ENCODE data around the gene PRLH. TPM values are rescaled to one million over a fixed set of nuclear protein-coding genes. Genes with fewer than 3 reads are reported as not detected.
A peak's percentile ranks its signal among the peaks of the same experiment; 100 is the strongest.

PRLH gene
- total and polyA plus RNA-seq, 2 of the 13 experiments (the other 11 are each of a cell fraction or from before 2014, with no cell fraction given), result not detected

DNA sequence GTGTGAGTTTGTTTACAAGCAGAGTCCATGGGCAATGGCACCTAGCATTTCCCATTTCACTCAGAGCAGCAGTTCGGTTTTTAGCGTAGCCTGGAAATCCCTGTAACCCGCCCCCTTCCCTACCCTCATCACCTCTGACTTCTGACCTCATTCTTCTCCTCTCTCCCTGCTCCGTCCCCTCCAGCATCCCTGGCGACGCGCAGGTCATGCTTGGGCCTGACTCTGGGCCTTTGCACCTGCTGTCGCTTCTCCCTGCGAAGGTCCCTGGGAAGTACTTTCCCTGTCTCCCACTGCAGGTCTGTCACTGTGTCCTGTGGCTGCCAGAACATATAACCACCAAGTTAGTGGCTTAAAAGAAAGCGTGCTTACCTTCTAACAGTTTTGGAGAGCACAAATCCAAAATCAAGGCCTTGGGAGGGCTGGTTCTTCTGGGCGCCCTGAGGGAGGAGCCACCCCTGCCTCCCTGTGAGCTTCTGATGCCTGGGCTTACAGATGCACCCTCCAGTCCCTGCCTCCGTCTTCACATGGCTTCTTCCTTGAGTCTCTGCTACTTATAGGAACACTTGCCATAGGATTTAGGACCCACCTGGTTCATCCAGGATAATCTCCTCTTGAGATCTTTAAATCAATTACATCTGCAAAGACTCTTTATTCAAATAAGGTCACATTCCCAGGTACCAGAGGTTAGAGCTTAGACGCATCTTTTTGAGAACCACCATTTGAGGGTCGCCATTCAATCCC is 32.3 kb downstream of the PRLH start (continued):
- TF ChIP-seq, protein P1, sequence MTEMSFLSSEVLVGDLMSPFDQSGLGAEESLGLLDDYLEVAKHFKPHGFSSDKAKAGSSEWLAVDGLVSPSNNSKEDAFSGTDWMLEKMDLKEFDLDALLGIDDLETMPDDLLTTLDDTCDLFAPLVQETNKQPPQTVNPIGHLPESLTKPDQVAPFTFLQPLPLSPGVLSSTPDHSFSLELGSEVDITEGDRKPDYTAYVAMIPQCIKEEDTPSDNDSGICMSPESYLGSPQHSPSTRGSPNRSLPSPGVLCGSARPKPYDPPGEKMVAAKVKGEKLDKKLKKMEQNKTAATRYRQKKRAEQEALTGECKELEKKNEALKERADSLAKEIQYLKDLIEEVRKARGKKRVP (CRISPR knock-in tag; IDR thresholded peaks at IDR 0.05), result no peak
- TF ChIP-seq ELK4 (CRISPR knock-in tag; IDR thresholded peaks at IDR 0.05; ENCODE audit: borderline replicate concordance), result no peak
- TF ChIP-seq RCOR2 (CRISPR knock-in tag; IDR thresholded peaks at IDR 0.05), result no peak
- TF ChIP-seq ZNF121 (CRISPR knock-in tag; IDR thresholded peaks at IDR 0.05), result no peak
- no peak for TF ChIP-seq SMARCC2 (IDR thresholded peaks at IDR 0.05)
- no peak for TF ChIP-seq PAX8 (CRISPR knock-in tag; IDR thresholded peaks at IDR 0.05; ENCODE audit: borderline replicate concordance)
- TF ChIP-seq KDM1A (CRISPR knock-in tag; IDR thresholded peaks at IDR 0.05), result peak; percentile 63; the same call in 1 of the 2 replicates
- no peak for TF ChIP-seq ZNF850 (CRISPR knock-in tag; conservative IDR thresholded peaks at IDR 0.05)
- TF ChIP-seq BORCS8-MEF2B (CRISPR knock-in tag; IDR thresholded peaks at IDR 0.05), result 0 out of 2 replicates have a peak, but pooled peaks have one; percentile 24
- TF ChIP-seq ZNF354B (CRISPR knock-in tag; IDR thresholded peaks at IDR 0.05), result no peak
- no peak for TF ChIP-seq PPARG (CRISPR knock-in tag; conservative IDR thresholded peaks at IDR 0.05)
- 0 out of 2 replicates have a peak, but pooled peaks have one; percentile 41 for TF ChIP-seq MAX (IDR thresholded peaks at IDR 0.05)
- no peak for TF ChIP-seq ZSCAN29 (CRISPR knock-in tag; conservative IDR thresholded peaks at IDR 0.05)
- no peak for TF ChIP-seq ZFP1 (CRISPR knock-in tag; IDR thresholded peaks at IDR 0.05)
- no peak for TF ChIP-seq ZNF615 (CRISPR knock-in tag; IDR thresholded peaks at IDR 0.05; ENCODE audit: borderline replicate concordance)
- TF ChIP-seq ZNF282 (IDR thresholded peaks at IDR 0.05; ENCODE audit: partially characterized antibody), result no peak
- TF ChIP-seq CREB1 (IDR thresholded peaks at IDR 0.05), result no peak
- TF ChIP-seq CREB1 (CRISPR knock-in tag; IDR thresholded peaks at IDR 0.05), result no peak
- TF ChIP-seq IRF9 (CRISPR knock-in tag; IDR thresholded peaks at IDR 0.05; ENCODE audit: borderline replicate concordance), result no peak
- TF ChIP-seq ZNF687 (CRISPR knock-in tag; IDR thresholded peaks at IDR 0.05), result peak; percentile 86
- TF ChIP-seq MEIS2 (CRISPR knock-in tag; IDR thresholded peaks at IDR 0.05), result no peak
- TF ChIP-seq ZNF720 (CRISPR knock-in tag; IDR thresholded peaks at IDR 0.05), result no peak
- no peak for TF ChIP-seq MZF1 (CRISPR knock-in tag; IDR thresholded peaks at IDR 0.05; ENCODE audit: borderline replicate concordance)
- TF ChIP-seq FOXO1 (CRISPR knock-in tag; IDR thresholded peaks at IDR 0.05), result no peak
